Endothelial cell of umbilical vein (primary cell): Measurements from ENCODE around the gene OR2B6. TPM values are rescaled to one million over a fixed set of nuclear protein-coding genes. Genes with fewer than 3 reads are reported as not detected.

Experiments
- Bru-seq: library from RNA; stranded (reverse); fragments of 400-500 nt; gene quantifications from one replicate; lab custom pipeline; 2021; lab: Mats Ljungman, UMichigan
- BruChase-seq, 2 experiments: library from RNA; stranded (reverse); fragments of 400-500 nt; gene quantifications; one replicate each; lab custom pipeline; 2021; lab: Mats Ljungman, UMichigan
- BruUV-seq: library from RNA; stranded (reverse); fragments of 400-500 nt; replicated peaks from 2 replicates; lab custom pipeline; 2021; lab: Mats Ljungman, UMichigan
- CTCF ChIA-PET: fragments of 300-600, 350-600 bp; sonication (Branson Sonifier 250); formaldehyde crosslinking; loops from one replicate; lab custom pipeline; 2021; ENCODE audit warnings: antibody characterized with exemption, inconsistent platforms; lab: Charles Lee
- POLR2A ChIA-PET: fragments of 300-600, 350-600 bp; sonication (Branson Sonifier 250); formaldehyde crosslinking; loops from one replicate; lab custom pipeline; 2021; ENCODE audit warnings: antibody characterized with exemption, inconsistent platforms; lab: Charles Lee
- DNase-seq: peaks from one replicate; pipeline ENCODE4 v3.0.0-alpha.2; 2011; ENCODE audit warnings: low read depth, low spot score
- FAIRE-seq: peaks from 2 replicates; lab custom pipeline; 2011; peaks lifted over from hg19 to GRCh38; lab: Jason Lieb, UNC
- H2AFZ ChIP-seq: 2 replicates; pipeline ENCODE4 v1.6.0; 2012; ENCODE audit warnings: low read depth, low read length, control low read depth, inconsistent platforms
- H3K27ac ChIP-seq: 2 replicates; pipeline ENCODE4 v1.5.1; 2011; ENCODE audit warnings: low read depth, mild to moderate bottlenecking, control low read depth, low read length, moderate library complexity; ENCODE audit not compliant: insufficient read depth
- H3K27me3 ChIP-seq, 2 experiments: 2 replicates each; pipeline versions ENCODE4 v1.6.0 to v1.6.1; 2011; ENCODE audit warnings: low read length in 2 of 2, mixed read lengths in 1 of 2; ENCODE audit not compliant: control insufficient read depth in 2 of 2, insufficient read depth in 2 of 2
- H3K36me3 ChIP-seq, 2 experiments: 2 replicates in 1 of 2; 3 replicates in 1 of 2; pipeline ENCODE4 v1.5.1; 2011; ENCODE audit warnings: low read length in 2 of 2, mild to moderate bottlenecking in 1 of 2, moderate library complexity in 1 of 2; ENCODE audit not compliant: control insufficient read depth in 2 of 2, insufficient read depth in 2 of 2; ENCODE audit errors: extremely low read depth in 1 of 2
- H3K4me1 ChIP-seq: 3 replicates; pipeline ENCODE4 v1.5.1; 2011; ENCODE audit warnings: mild to moderate bottlenecking, low read length; ENCODE audit not compliant: control insufficient read depth, insufficient read depth; ENCODE audit errors: extremely low read depth
- H3K4me2 ChIP-seq: 2 replicates; pipeline ENCODE4 v1.6.1; 2011; ENCODE audit warnings: low read length, control low read depth, mixed read lengths; ENCODE audit not compliant: insufficient read depth
- H3K4me3 ChIP-seq, 3 experiments: fragments of 200-600 bp in 1 of 3; sonication (generic), shearing (Covaris generic) in 1 of 3; replicated peaks in 1 of 3; 2 replicates each; pipeline ENCODE4 v1.5.1; 2011 to 2016; ENCODE audit warnings: control low read depth in 3 of 3, low read length in 3 of 3, mild to moderate bottlenecking in 2 of 3, inconsistent platforms in 1 of 3, low read depth in 1 of 3, moderate library complexity in 1 of 3; ENCODE audit not compliant: insufficient read depth in 1 of 3
- H3K79me2 ChIP-seq: 2 replicates; pipeline ENCODE4 v1.6.0; 2012; ENCODE audit warnings: low read length, inconsistent platforms; ENCODE audit not compliant: control insufficient read depth, insufficient read depth
- H3K9ac ChIP-seq: replicated peaks from 2 replicates; pipeline ENCODE3; 2011; ENCODE audit warnings: low read length, control low read depth; ENCODE audit not compliant: insufficient read depth; ENCODE audit errors: extremely low read depth
- H3K9me1 ChIP-seq: replicated peaks from 3 replicates; pipeline ENCODE4 v1.6.0; 2011; ENCODE audit warnings: mild to moderate bottlenecking, low read length; ENCODE audit not compliant: control insufficient read depth, insufficient read depth; ENCODE audit errors: extremely low read depth
- H3K9me3 ChIP-seq: replicated peaks from 2 replicates; pipeline ENCODE4 v1.5.1; 2012; ENCODE audit warnings: low read length, inconsistent platforms; ENCODE audit not compliant: control insufficient read depth, insufficient read depth
- H4K20me1 ChIP-seq: replicated peaks from 2 replicates; pipeline ENCODE3; 2011; ENCODE audit warnings: mild to moderate bottlenecking, low read length; ENCODE audit not compliant: control insufficient read depth, insufficient read depth; ENCODE audit errors: extremely low read depth
- EZH2 ChIP-seq: IDR thresholded peaks from 2 replicates; pipeline ENCODE4 v1.6.1; 2012; ENCODE audit warnings: borderline replicate concordance, low read depth, mild to moderate bottlenecking, moderate library complexity, low read length, inconsistent platforms; ENCODE audit not compliant: severe bottlenecking
- FOS ChIP-seq: IDR thresholded peaks from 2 replicates; pipeline ENCODE4 v1.6.1; 2011; ENCODE audit warnings: mild to moderate bottlenecking, low read length, moderate library complexity, borderline replicate concordance; ENCODE audit not compliant: insufficient read depth
- GATA2 ChIP-seq: IDR thresholded peaks from 2 replicates; pipeline ENCODE4 v1.7.0; 2011; ENCODE audit warnings: low read depth, mild to moderate bottlenecking, moderate library complexity, mixed read lengths, low read length; ENCODE audit not compliant: insufficient read length, insufficient read depth
- JUN ChIP-seq: IDR thresholded peaks from 2 replicates; pipeline ENCODE4 v1.6.1; 2011; ENCODE audit warnings: borderline replicate concordance, low read depth; ENCODE audit not compliant: insufficient read length, insufficient read depth
- MYC ChIP-seq: IDR thresholded peaks from one replicate; pipeline ENCODE4 v1.6.1; 2011; ENCODE audit warnings: mild to moderate bottlenecking, low read depth, low read length
- POLR2A ChIP-seq: IDR thresholded peaks from 2 replicates; pipeline ENCODE4 v1.6.1; 2012; ENCODE audit warnings: low read depth, mild to moderate bottlenecking, control low read depth, low read length
- POLR2AphosphoS5 ChIP-seq: IDR thresholded peaks from 2 replicates; pipeline ENCODE4 v1.6.1; 2012; ENCODE audit warnings: low read depth, mild to moderate bottlenecking, control low read depth, low read length, moderate library complexity; ENCODE audit not compliant: insufficient read depth
- dilution Hi-C: fragments of 300-500 bp; cut with MboI; formaldehyde crosslinking; loops from one replicate; pipeline ENCODE4 v1.15.0; 2019; ENCODE audit warnings: low sequenced_read_pairs; ENCODE audit not compliant: extremely low pct_ligation_motif_present
- intact Hi-C: fragments of 100-400 bp; cut with micrococcal nuclease; formaldehyde crosslinking; loops from one replicate; pipeline ENCODE4 v1.10.0; 2022
- long read RNA-seq: library from polyadenylated mRNA; stranded (forward); transcript quantifications from one replicate; pipeline ENCODE4 v2.0.0, GENCODE V29; 2021
- polyA minus RNA-seq, 3 experiments: library from RNA; depleted of rRNA, polyadenylated mRNA; stranded (reverse); fragments of >200 nt; gene quantifications; 1 replicate in 1 of 3; 2 replicates in 2 of 3; pipeline ENCODE4 v1.2.3, GENCODE V29; 2011
- polyA plus RNA-seq, 4 experiments: library from polyadenylated mRNA; depleted of rRNA in 3 of 4; stranded (reverse) in 3 of 4; unstranded in 1 of 4; fragments of >200 nt; gene quantifications; 2 replicates each; pipeline versions ENCODE4 v1.2.1 to v1.2.3, GENCODE V29; 2011 to 2012; ENCODE audit warnings: missing spikeins in 1 of 4
- total RNA-seq: library from RNA; stranded (reverse); gene quantifications from 2 replicates; pipeline ENCODE4 v1.2.3, GENCODE V29; 2021
- TF ChIP-seq, protein P1 (sequence below): IDR thresholded peaks from 2 replicates; pipeline ENCODE4 v1.6.1; 2011; ENCODE audit not compliant: insufficient read depth, insufficient read length
- TF ChIP-seq, protein P2 (sequence below), 2 donors: IDR thresholded peaks; 1 replicate in 1 of 2; 2 replicates in 1 of 2; pipeline ENCODE4 v1.5.1; 2011; ENCODE audit warnings: low read length in 2 of 2, mild to moderate bottlenecking in 2 of 2, moderate library complexity in 2 of 2, control low read depth in 1 of 2, inconsistent platforms in 1 of 2, low read depth in 1 of 2; ENCODE audit not compliant: insufficient read depth in 1 of 2; ENCODE audit errors: extremely low read depth in 1 of 2

Gene OR2B6
- not detected in 2 replicates for total RNA-seq
- not detected in 2 replicates for polyA plus RNA-seq
- not detected in 2 replicates for polyA plus RNA-seq (2011; cell fraction: cytosol; rRNA removed)
- not detected in 2 replicates for polyA plus RNA-seq (2011; cell fraction: nucleus; rRNA removed)
- not detected in 2 replicates for polyA plus RNA-seq (2012)
- not detected in 2 replicates for polyA minus RNA-seq
- not detected for polyA minus RNA-seq (2011; cell fraction: cytosol; rRNA and poly(A)+ RNA removed)
- not detected in 2 replicates for polyA minus RNA-seq (2011; cell fraction: nucleus; rRNA and poly(A)+ RNA removed)
- percentile 10 among the genes with signal in this experiment for Bru-seq, nascent RNA
- BruChase-seq, experiment 1, labeled RNA remaining after a 6-hour chase = percentile 23 among the genes with signal in this experiment
- BruChase-seq, experiment 2, labeled RNA remaining after a 2-hour chase = percentile 17 among the genes with signal in this experiment
- long read RNA-seq = 0 reads

DNA sequence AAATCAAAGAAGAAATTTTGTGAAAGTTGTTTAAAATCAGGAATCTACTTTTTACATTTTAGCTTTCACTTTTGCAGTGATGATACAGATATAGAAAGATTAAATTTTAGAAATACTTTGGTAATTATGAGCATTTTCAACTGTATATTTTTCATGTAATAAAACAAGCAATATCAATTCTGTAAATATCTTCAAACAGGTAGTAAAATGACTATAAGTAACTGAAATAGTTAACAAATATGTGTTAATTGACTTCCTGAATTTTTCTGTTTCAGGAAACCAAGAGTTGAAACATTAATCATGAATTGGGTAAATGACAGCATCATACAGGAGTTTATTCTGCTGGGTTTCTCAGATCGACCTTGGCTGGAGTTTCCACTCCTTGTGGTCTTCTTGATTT lies at the start of gene OR2B6:
Gene OR2B6 (plus strand): TSS at position 301 of the 400 bp plus-strand sequence. CDS start 0 bp downstream, at position 301.
- Histone ChIP-seq H3K4me2 (no peak within 1 kb of the TSS), H3K27me3 (peaks cover 1 to 3% of the 10 kb centered on the region in 2 experiments), H3K9me1 (no peaks in the 10 kb centered on the region), H3K27ac (no peak within 1 kb of the TSS), H3K36me3 (no peaks in the 10 kb centered on the region), H3K9me3 (no peaks in the 10 kb centered on the region), H3K79me2 (no peaks in the 10 kb centered on the region), H3K9ac (no peak within 1 kb of the TSS), H3K4me3 (no peak within 1 kb of the TSS), H3K4me1 (no peaks in the 10 kb centered on the region), H2AFZ (no peak within 1 kb of the TSS), H4K20me1 (peaks cover 2% of the 10 kb centered on the region)
- FAIRE-seq = no peak
- POLR2A ChIA-PET = no interaction called here
- no peak for DNase-seq
- intact Hi-C loops = no loop called here
- TF ChIP-seq MYC (no peak), POLR2A (no peak), POLR2AphosphoS5 (no peak), FOS (no peak), EZH2 (no peak), GATA2 (no peak), JUN (no peak)
- TF ChIP-seq, protein P1, sequence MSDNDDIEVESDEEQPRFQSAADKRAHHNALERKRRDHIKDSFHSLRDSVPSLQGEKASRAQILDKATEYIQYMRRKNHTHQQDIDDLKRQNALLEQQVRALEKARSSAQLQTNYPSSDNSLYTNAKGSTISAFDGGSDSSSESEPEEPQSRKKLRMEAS = no peak
- TF ChIP-seq, protein P2, sequence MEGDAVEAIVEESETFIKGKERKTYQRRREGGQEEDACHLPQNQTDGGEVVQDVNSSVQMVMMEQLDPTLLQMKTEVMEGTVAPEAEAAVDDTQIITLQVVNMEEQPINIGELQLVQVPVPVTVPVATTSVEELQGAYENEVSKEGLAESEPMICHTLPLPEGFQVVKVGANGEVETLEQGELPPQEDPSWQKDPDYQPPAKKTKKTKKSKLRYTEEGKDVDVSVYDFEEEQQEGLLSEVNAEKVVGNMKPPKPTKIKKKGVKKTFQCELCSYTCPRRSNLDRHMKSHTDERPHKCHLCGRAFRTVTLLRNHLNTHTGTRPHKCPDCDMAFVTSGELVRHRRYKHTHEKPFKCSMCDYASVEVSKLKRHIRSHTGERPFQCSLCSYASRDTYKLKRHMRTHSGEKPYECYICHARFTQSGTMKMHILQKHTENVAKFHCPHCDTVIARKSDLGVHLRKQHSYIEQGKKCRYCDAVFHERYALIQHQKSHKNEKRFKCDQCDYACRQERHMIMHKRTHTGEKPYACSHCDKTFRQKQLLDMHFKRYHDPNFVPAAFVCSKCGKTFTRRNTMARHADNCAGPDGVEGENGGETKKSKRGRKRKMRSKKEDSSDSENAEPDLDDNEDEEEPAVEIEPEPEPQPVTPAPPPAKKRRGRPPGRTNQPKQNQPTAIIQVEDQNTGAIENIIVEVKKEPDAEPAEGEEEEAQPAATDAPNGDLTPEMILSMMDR (IDR thresholded peaks at IDR 0.05; ENCODE audit: extremely low read depth in 1 of 2, insufficient read depth in 1 of 2, low read depth in 1 of 2, low read length in 2 of 2) = no peak
- no TSS peak for BruUV-seq
- CTCF ChIA-PET = no interaction called here
- dilution Hi-C loops = no loop called here
